DMS 273 treated with DMSO at 0.1 percent for 48 hours (cell line): ENCODE data around the gene SUGCT.

Experiments used
- DNase-seq: peaks from one replicate; lab custom pipeline; 2025; lab: John Stamatoyannopoulos, UW

SUGCT gene

GRCh38 chr7:40676221-40676620, 541.4 kb downstream of the SUGCT start:
- DNase-seq, result no peak

- peak; percentile 30 for DNase-seq
These were observed 545.9 kb downstream of the SUGCT start for GRCh38 chr7:40680657-40681056.

GRCh38 chr7:40682696-40683095, 547.9 kb downstream of the SUGCT start:
- no peak for DNase-seq

- DNase-seq, result no peak
These were observed 559.4 kb downstream of the SUGCT start for GRCh38 chr7:40694026-40694809.

GRCh38 chr7:40694991-40695390, 560.2 kb downstream of the SUGCT start:
- no peak for DNase-seq

DNA sequence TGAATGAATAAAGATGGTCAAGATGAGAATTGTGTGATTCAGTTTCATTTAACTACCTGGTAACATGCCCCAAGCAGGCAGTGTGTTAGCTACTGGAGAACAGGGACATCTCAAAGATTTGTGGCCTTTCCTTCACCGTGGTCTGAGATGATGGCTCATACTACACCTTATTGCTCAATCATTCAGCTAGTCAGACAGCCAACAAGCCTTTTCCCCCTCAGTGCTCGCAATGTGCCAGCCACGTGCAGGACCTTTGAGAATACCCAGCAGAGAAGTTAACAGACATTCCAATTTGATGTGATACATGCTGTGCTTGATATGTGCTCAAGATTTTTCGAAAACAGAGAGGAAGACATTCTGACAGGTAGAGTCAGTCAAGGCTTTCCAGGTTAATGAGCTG, 562.8 kb downstream of the SUGCT start:
- no peak for DNase-seq

GRCh38 chr7:40698214-40698920, 563.6 kb downstream of the SUGCT start:
- no peak for DNase-seq

DNA sequence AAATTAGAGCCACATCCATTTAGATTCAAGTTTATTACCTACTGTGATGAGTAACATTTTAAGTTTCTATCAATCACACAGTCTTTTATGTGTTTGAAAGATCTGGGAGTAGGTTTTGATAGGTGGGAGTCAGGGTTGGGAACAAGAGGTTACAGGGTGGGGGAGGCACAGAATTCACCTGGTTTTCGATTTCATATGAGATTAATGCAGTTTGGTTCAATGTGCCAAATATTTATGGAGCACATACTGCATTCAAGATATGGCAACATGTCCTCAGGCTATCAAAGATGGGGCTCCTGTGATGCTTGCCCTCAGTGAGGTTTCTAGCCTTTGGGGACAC, 564.1 kb downstream of the SUGCT start:
- no peak for DNase-seq

- DNase-seq, result no peak
These were observed 566.0 kb downstream of the SUGCT start for GRCh38 chr7:40700653-40701421.

DNA sequence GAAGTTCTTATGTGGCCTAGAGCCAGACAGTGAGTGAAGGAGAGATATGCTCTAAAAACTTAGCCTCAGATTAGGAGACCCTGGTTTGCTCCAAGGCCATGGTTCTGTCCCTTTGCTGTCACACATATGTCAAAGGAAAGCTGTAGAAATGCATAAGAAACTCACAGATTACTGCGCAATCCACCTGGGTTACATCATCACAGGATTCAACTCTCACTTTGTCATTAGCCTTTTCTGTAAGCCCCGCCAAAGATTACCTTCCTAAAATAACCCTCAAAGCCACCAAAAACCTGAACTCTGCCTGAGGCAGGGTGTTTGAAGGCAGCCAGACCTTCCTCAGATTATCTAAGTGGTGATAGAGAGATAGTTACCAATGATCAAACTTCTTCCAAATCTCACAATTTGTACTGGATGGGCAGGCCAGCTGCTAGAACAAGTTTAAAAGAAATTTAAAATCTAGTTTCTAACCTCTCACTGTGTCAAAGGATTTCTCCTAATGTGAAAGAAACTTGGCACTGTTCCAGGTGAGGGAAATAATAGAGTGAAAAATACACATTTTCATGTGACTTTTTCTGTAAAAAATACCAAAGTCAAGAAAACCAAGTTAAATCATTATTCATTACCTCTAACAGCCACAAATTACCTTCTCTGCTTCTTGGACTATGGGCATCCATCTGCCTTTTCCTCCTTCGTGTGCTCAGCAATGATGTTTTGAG, 567.2 kb downstream of the SUGCT start:
- no peak for DNase-seq

DNA sequence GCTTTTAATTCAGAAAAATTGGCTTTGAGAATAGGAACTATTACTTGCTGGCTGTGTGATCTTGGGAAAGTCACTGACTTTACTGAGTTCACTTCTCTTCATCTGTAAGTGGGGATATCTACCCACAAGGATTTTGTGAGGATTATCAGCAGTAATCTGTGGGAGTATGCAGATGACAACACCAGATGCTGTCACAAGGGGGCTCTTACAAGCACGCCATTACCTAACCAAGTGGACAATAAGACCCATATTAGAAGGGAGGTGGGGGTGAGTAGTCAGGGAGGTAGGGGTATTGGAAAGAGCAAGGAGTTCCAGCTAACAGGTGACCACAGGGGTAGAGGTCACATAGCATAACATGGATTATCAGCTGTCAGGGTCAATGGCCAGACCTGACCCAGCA, 569.4 kb downstream of the SUGCT start:
- DNase-seq, result no peak

DNA sequence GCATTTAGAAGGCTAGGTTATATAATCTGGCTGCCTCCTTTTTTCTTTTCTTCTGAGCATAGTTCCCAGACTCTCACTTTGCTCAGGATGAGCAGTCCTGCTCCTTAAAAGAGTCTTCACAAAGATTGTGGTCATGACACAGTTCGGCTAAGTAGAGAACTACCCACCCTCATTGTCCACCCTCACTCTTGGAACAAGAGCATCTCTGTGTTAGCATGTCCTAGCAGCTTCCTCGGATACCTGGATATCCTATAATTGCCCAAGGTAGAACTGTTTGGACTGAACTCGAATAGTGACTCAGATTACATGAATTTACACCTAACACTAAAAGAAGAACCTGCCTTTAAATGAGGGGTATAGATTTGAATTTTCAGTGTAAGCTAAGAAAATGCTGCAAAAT, 572.0 kb downstream of the SUGCT start:
- DNase-seq, result no peak

GRCh38 chr7:40709062-40709964, 574.5 kb downstream of the SUGCT start:
- no peak for DNase-seq

DNA sequence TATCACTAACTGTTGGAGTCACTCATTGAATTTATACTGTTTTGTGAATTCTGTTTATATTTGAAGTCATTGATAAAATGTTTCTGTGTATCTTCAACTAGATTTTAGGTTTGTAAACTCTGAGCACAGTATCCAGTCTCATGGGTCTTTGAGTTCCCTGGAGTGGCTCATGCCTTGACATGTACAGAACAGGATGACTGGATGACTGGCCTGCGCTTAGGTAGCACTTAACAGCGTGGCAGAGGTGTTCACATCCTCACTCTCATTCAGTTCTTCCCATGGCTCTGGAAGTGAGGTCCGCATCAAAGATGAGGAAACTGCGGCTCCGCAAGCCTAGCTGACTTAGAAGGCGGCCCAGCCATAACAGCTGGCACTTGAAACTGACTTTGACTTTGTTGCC, 576.9 kb downstream of the SUGCT start:
- DNase-seq, result no peak

- DNase-seq, result no peak
These were observed 579.7 kb downstream of the SUGCT start for GRCh38 chr7:40714363-40715052.

- no peak for DNase-seq
These were observed 580.2 kb downstream of the SUGCT start for GRCh38 chr7:40715053-40715430.

GRCh38 chr7:40716052-40716451, 581.2 kb downstream of the SUGCT start:
- DNase-seq, result no peak

- DNase-seq, result peak; percentile 81
These were observed 582.4 kb downstream of the SUGCT start for GRCh38 chr7:40717242-40717641.

DNA sequence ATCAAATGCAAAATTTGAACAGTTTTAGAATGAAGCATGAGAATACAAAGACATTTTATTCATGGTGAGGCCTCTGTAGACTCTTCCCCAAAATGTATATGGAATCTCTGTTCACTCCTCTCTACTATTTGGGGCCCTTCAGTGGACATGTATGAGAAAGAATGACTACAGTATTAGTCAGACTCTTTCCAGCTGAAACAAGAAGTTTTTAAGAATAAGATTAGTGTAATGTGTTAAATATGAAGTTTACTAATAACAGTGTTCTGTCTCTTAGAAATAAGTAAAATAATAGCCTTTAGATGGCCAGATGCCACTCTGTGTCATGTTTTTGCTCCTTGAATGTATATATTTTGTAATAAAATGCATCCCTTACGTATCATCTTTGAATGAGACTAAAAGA, 585.6 kb downstream of the SUGCT start:
- DNase-seq, result no peak

GRCh38 chr7:40721342-40721949, 586.6 kb downstream of the SUGCT start:
- DNase-seq, result peak; percentile 46
